HepG2 (cell line): ENCODE data around the gene DGKD. TPM values are rescaled to one million over a fixed set of nuclear protein-coding genes. Genes with fewer than 3 reads are reported as not detected.

Source experiments
- ELF3 ChIP-seq: IDR thresholded peaks from 2 replicates; pipeline ENCODE4 v1.6.1; 2016; ENCODE audit warnings: missing genetic modification reagents, missing compliant biosample characterization
- FOXP1 ChIP-seq, 2 experiments: fragments of 450-650 bp in 1 of 2; IDR thresholded peaks; 2 replicates each; pipeline ENCODE4 v1.6.1; 2017 to 2018; ENCODE audit warnings: antibody characterized with exemption in 1 of 2
- GPBP1L1 ChIP-seq: sonication (generic); formaldehyde crosslinking; IDR thresholded peaks from 2 replicates; pipeline ENCODE4 v1.5.0; 2020; ENCODE audit warnings: mild to moderate bottlenecking, missing genetic modification reagents
- HIC2 ChIP-seq: sonication (generic); formaldehyde crosslinking; IDR thresholded peaks from 2 replicates; pipeline ENCODE4 v1.9.0; 2022; ENCODE audit warnings: low read depth, missing genetic modification reagents
- KDM2A ChIP-seq: sonication (generic); formaldehyde crosslinking; IDR thresholded peaks from 2 replicates; pipeline ENCODE4 v1.4.0; 2020; ENCODE audit warnings: low read depth, missing genetic modification reagents, borderline replicate concordance
- KLF9 ChIP-seq: IDR thresholded peaks from 2 replicates; pipeline ENCODE4 v1.6.1; 2016; ENCODE audit warnings: low read depth
- PAWR ChIP-seq: sonication (generic); formaldehyde crosslinking; IDR thresholded peaks from 2 replicates; pipeline ENCODE4 v1.4.0; 2020; ENCODE audit warnings: missing genetic modification reagents, mild to moderate bottlenecking, borderline replicate concordance
- RBM39 ChIP-seq: fragments of 200-400 bp; formaldehyde crosslinking; IDR thresholded peaks from one replicate; pipeline ENCODE4 v1.6.1; 2018; ENCODE audit warnings: antibody characterized with exemption, mild to moderate bottlenecking, low read depth, low read length; ENCODE audit not compliant: poor library complexity, severe bottlenecking
- RFX5 ChIP-seq: IDR thresholded peaks from 2 replicates; pipeline ENCODE4 v1.6.1; 2011; ENCODE audit warnings: low read depth, low read length, improper control_type of control experiment
- SKI ChIP-seq: fragments of 450-650 bp; IDR thresholded peaks from one replicate; pipeline ENCODE4 v1.6.1; 2018; ENCODE audit warnings: mild to moderate bottlenecking; ENCODE audit not compliant: partially characterized antibody
- SP4 ChIP-seq: sonication (generic); formaldehyde crosslinking; IDR thresholded peaks from 2 replicates; pipeline ENCODE4 v1.8.1; 2023; ENCODE audit warnings: mild to moderate bottlenecking, missing genetic modification reagents
- ZBTB2 ChIP-seq: sonication (generic); formaldehyde crosslinking; IDR thresholded peaks from 2 replicates; pipeline ENCODE4 v1.8.0; 2022; ENCODE audit warnings: low read depth, missing genetic modification reagents
- ZBTB38 ChIP-seq: sonication (generic); formaldehyde crosslinking; IDR thresholded peaks from 2 replicates; pipeline ENCODE4 v1.5.1; 2020; ENCODE audit warnings: mild to moderate bottlenecking, missing genetic modification reagents
- ZEB1 ChIP-seq: IDR thresholded peaks from 2 replicates; pipeline ENCODE4 v1.6.1; 2012; ENCODE audit warnings: mild to moderate bottlenecking, low read depth, inconsistent platforms; ENCODE audit not compliant: insufficient replicate concordance
- ZHX1 ChIP-seq: sonication (generic); formaldehyde crosslinking; IDR thresholded peaks from 2 replicates; pipeline ENCODE4 v1.8.1; 2022; ENCODE audit warnings: low read depth, mild to moderate bottlenecking, missing genetic modification reagents
- ZNF12 ChIP-seq: sonication (generic); formaldehyde crosslinking; IDR thresholded peaks from 2 replicates; pipeline ENCODE4 v1.5.0; 2020; ENCODE audit warnings: missing genetic modification reagents
- ZNF503 ChIP-seq: sonication (generic); formaldehyde crosslinking; IDR thresholded peaks from 2 replicates; pipeline ENCODE4 v1.4.0; 2020; ENCODE audit warnings: missing genetic modification reagents
- ZNF570 ChIP-seq: sonication (generic); formaldehyde crosslinking; IDR thresholded peaks from 2 replicates; pipeline ENCODE4 v1.4.0; 2020; ENCODE audit warnings: mild to moderate bottlenecking, missing genetic modification reagents, borderline replicate concordance
- ZNF737 ChIP-seq: sonication (generic); formaldehyde crosslinking; IDR thresholded peaks from 2 replicates; pipeline ENCODE4 v1.5.0; 2020; ENCODE audit warnings: missing genetic modification reagents, mild to moderate bottlenecking, borderline replicate concordance
- polyA plus RNA-seq, 8 experiments: library from polyadenylated mRNA; depleted of rRNA in 3 of 8; stranded (reverse) in 7 of 8; unstranded in 1 of 8; fragments of >200 nt; fragmentation: Illumina TruSeq in 4 of 8; extraction: Trizol in 4 of 8; gene quantifications; 2 replicates each; pipeline versions ENCODE4 v1.2.1 to v1.2.3, GENCODE V29; 2011 to 2016; ENCODE audit warnings: low read depth in 4 of 8, missing spikeins in 1 of 8, mixed read lengths in 1 of 8; ENCODE audit not compliant: insufficient read depth in 1 of 8
- total RNA-seq, 5 experiments: library from RNA; depleted of rRNA; stranded (reverse); fragments of >200 nt; fragmentation: Illumina TruSeq; extraction: Trizol; gene quantifications; 2 replicates each; pipeline ENCODE4 v1.2.3, GENCODE V29; 2016; ENCODE audit warnings: low read depth in 1 of 5

Gene DGKD
- total and polyA plus RNA-seq, 2 of the 13 experiments (the other 11 are each of a cell fraction or from before 2014, with no cell fraction given): 24.5 to 33.2 TPM

GRCh38 chr2:233460726-233461441, 106.6 kb downstream of the DGKD start (continued):
- TF ChIP-seq HIC2 (CRISPR knock-in tag) (peak; percentile 58; the same call in 1 of the 2 replicates), SP4 (CRISPR knock-in tag) (peak; percentile 49; the same call in 1 of the 2 replicates), RBM39 (peak; percentile 55), ZNF12 (peak; percentile 95), GPBP1L1 (CRISPR knock-in tag) (no peak), FOXP1 (IDR thresholded peaks at IDR 0.05) (no peak; the same call in 1 of the 2 replicates), FOXP1 (CRISPR knock-in tag; IDR thresholded peaks at IDR 0.05) (peak; percentile 36; the same call in 1 of the 2 replicates), KLF9 (no peak), ZBTB38 (CRISPR knock-in tag) (peak; percentile 95; the same call in 1 of the 2 replicates), ZNF570 (CRISPR knock-in tag) (no peak), ZNF737 (no peak), ZBTB2 (no peak), SKI (peak; percentile 49), KDM2A (CRISPR knock-in tag) (0 out of 2 replicates have a peak, but pooled peaks have one; percentile 29), PAWR (CRISPR knock-in tag) (no peak), ZHX1 (CRISPR knock-in tag) (no peak), ZEB1 (peak; percentile 62), ZNF503 (no peak), RFX5 (no peak), ELF3 (CRISPR knock-in tag) (peak; percentile 8; the same call in 1 of the 2 replicates)
